Activated CD4-positive, alpha-beta T cell treated with anti-CD3 and anti-CD28 coated beads for 48 hours (primary cell): ENCODE measurements around the gene NNAT.
"Not testable (repeated sequence)": the region's sequence is repeated elsewhere in the genome, so short reads cannot be mapped to it uniquely, and the experiment has no call there.

Experiments used
- DNase-seq: peaks from one replicate; pipeline ENCODE4 v3.0.0-alpha.2; 2020

Gene NNAT

GRCh38 chr20:37542281-37542680 is 21.2 kb downstream of the NNAT start:
- DNase-seq, result no peak

- DNase-seq, result no peak
Measured at GRCh38 chr20:37543828-37544227, 22.8 kb downstream of the NNAT start.

- DNase-seq, result no peak
Measured at GRCh38 chr20:37544386-37544785, 23.3 kb downstream of the NNAT start.

- no peak for DNase-seq
Measured at GRCh38 chr20:37545516-37545915, 24.5 kb downstream of the NNAT start.

- DNase-seq, result no peak
Measured at GRCh38 chr20:37547912-37548311, 26.9 kb downstream of the NNAT start.

GRCh38 chr20:37550101-37550920 is 29.3 kb downstream of the NNAT start:
- DNase-seq, result not testable (repeated sequence)

GRCh38 chr20:37551660-37552059 is 30.6 kb downstream of the NNAT start:
- DNase-seq, result not testable (repeated sequence)

- no peak for DNase-seq
Measured at GRCh38 chr20:37552415-37552814, 31.4 kb downstream of the NNAT start.

- not testable (repeated sequence) for DNase-seq
Measured at GRCh38 chr20:37554721-37555298, 33.8 kb downstream of the NNAT start.

- no peak for DNase-seq
Measured at GRCh38 chr20:37556538-37556937, 35.5 kb downstream of the NNAT start.

GRCh38 chr20:37558306-37558705 is 37.3 kb downstream of the NNAT start:
- DNase-seq, result no peak

GRCh38 chr20:37558779-37559178 is 37.7 kb downstream of the NNAT start:
- DNase-seq, result no peak

GRCh38 chr20:37559312-37560027 is 38.4 kb downstream of the NNAT start:
- DNase-seq, result no peak

- DNase-seq, result no peak
Measured at GRCh38 chr20:37560629-37561028, 39.6 kb downstream of the NNAT start.

GRCh38 chr20:37562695-37563480 is 41.8 kb downstream of the NNAT start:
- no peak for DNase-seq

- DNase-seq, result no peak
Measured at GRCh38 chr20:37564016-37564387, 43.0 kb downstream of the NNAT start.

GRCh38 chr20:37564388-37565133 is 43.5 kb downstream of the NNAT start:
- DNase-seq, result peak; percentile 63

GRCh38 chr20:37565134-37565811 is 44.2 kb downstream of the NNAT start:
- DNase-seq, result no peak

- no peak for DNase-seq
Measured at GRCh38 chr20:37566590-37567330, 45.7 kb downstream of the NNAT start.

- DNase-seq, result no peak
Measured at GRCh38 chr20:37567331-37567665, 46.2 kb downstream of the NNAT start.
